ENCODE results near the gene MRTFA. TPM values are rescaled to one million over a fixed set of nuclear protein-coding genes. Genes with fewer than 3 reads are reported as not detected.
"Not testable (repeated sequence)": the region's sequence is repeated elsewhere in the genome, so short reads cannot be mapped to it uniquely, and the experiment has no call there.

MRTFA gene
- total RNA-seq, 1 donor from 2014 or later = 49.8 TPM

DNA sequence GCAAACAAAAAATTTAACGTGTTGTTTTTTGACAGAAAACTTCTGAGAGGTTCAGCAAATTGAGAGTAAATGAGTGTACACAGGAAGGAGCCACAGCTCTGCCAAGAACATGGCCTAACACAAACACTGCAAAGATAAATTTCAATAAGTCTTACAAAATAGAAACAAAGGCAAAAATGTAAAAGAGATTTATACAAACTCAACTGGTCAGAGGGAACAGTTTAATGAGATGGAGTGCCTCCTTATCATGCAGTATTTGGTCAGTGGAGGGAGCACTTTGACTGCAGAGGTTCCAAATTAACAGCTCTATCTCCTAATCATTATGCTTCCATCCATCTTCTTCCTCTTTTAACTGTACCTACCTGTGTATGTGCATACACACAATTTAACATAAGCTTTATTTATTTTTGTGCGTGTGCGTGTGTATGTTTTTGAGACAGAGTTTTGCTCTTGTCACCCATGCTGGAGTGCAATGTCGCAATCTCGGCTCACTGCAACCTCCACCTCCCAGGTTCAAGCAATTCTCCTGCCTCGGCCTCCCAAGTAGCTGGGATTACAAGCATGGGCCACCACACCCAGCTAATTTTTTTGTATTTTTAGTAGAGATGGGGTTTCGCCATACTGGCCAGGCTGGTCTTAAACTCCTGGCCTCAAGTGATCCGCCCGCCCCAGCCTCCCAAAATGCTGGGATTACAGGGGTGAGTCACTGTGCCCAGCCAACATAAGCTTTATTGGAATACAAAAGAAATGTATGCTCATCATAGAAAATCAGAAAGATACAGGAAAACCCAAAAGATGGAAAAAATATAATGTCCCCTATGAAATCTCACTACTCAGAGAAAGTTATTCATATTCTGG lies 111.9 kb downstream of the MRTFA start:
- DNase-seq (ENCODE audit: low spot score) = no peak

DNA sequence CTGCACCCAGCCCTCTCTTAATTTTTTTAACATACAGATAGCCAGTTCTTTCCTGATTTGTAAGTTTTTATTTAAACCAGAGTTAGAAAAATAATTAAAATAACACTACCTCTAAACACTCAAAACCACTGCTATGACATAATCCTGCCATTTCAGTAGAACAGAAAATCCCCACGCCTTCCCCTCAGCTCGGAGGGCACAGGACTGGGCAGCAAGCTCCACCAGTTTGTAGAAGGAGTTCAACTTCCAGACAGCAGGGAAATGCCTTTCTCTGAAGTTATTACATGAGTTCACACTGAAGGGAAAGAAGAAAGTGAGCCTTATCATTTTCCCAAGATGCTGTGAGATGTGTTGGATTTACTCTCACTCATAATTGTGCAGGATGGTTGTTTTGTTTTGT lies 114.4 kb downstream of the MRTFA start:
- no peak for DNase-seq (ENCODE audit: low spot score)

DNA sequence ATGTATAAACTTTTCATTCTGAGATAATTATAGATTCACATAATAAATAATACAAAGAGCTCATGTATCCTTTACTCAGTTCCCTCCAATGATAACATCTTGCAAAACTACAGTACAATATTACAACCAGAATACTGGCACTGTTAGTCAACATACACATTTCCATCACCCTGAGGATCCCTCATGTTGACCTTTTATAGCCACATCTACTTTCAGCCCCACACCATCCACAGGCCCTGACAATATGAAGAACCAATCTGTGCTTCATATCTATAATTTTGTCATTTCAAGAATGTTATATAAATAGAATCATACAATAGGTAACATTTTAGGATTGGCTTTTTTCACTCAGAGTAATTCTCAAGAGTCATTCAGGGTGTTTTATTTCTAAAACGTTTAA lies 115.5 kb downstream of the MRTFA start:
- DNase-seq (ENCODE audit: low spot score) = no peak

DNA sequence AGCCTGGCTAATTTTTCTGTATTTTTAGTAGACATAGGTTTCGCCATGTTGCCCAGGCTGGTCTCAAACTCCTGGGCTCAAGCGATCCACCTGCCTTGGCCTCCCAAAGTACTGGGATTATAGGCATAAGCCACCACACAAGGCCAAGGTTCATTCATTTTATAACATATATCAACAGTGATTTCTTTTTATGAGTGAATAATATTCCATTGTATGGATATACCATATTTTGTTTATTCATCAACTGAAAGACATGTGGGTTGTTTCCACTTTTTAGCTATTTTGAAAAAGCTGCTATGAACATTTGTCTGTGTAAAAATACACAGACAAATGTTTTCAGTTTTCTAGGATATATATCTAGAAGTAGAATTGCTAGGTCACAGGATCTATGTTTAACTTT lies 116.0 kb downstream of the MRTFA start:
- no peak for DNase-seq (ENCODE audit: low spot score)

DNA sequence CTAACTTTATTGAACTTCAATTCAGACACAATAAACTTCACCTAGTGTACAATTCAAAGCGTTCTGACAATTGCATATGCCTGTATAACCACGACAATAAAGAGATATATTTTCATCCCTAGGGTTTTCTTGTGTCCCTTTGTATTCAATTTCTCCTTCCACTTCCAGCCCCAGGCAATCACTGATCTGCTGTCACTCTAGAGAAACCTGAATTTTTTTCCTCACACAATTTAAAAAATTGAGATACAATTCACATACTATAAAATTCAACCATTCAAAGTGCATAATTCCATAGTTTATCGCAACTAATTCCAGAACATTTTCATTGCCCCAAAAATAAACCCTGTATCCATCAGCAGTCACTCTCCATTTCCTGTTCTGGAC lies 116.6 kb downstream of the MRTFA start:
- no peak for DNase-seq (ENCODE audit: low spot score)

DNA sequence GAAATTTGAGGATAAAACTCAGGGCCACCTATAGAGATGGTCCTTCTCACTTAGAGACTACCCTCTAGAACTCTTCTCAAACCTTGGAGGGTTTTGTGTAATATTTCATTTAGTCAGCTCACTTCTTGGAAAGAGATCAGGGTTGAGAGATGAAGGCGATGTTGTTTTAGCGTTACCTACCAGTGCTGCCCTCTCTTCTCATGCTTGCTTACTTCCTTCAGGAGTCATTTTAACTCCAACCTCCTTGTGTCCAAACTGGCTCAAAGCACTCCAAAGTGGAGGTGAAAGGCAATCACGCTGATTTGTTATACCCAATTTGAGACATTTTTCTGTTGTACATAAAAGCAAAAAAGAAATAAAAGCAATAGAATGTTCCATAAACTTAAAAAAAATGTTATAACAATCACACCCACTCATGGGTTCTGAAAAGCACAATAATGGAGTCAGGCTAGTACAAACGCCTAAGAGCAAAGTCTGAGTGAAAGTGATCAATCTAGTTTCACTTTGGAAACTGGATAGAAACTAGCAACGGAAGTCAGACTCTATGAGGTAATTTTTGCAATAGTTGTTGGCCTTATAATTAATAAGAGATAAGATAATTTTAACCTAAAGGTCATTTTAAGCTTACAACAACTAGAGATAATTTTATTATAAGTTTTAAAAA lies 117.1 kb downstream of the MRTFA start:
- no peak for DNase-seq (ENCODE audit: low spot score)

DNA sequence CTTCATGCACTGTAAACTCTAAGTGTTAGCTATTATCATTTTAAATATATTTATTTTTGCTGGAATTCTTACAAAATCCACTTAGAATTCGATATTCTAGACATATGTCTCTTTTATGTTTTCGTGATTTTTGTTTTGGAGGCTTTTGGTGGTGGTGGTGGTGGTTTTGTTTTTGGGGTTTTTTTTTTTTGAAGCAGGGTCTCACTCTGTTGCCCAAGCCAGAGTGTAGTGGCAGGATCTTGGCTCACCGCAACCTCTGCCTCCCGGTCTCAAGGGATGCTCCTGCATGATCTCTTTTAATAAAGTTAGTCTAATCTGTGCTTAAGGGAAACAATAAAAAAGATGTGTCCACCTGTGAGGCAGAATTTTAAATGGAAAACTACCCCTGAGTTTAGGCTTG lies 117.7 kb downstream of the MRTFA start:
- DNase-seq (ENCODE audit: low spot score) = no peak

DNA sequence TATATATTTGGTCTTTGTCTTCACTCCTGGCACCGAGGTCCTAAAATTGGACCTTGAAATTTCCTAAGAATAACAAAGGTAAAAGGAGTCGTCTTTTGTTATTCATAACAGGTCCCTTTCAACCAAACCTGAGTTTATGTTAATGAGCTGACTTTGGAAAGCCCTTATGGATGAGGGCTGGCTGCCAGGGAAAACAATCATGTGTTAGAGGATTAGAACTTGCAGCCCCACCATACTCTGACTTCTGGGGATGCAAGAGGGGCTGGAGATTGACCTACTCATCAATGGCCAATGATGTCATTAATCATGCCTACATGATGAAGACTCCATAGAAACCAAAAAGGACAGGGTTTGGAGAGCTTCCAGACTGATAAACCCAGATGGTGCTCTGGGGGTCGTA lies 118.9 kb downstream of the MRTFA start:
- no peak for DNase-seq (ENCODE audit: low spot score)

DNA sequence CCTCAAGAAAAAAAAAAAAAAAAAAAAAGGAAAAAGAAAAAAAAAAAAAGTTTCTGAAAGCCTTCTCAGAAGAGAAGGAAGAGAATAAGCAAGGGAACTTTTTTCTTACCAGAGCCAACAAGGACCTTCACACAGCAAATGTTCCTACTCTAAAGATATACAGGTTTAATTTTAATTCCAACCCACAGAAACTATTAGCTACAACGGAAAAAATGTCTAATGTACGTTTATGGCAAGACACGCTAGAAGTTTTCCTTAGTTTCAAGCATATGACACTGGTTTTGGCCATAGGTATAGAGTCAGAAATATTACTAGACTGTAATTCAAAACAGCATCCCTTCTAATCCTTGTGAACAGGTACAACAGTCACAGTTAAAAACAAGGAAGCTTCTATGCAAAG lies 120.1 kb downstream of the MRTFA start:
- no peak for DNase-seq (ENCODE audit: low spot score)

DNA sequence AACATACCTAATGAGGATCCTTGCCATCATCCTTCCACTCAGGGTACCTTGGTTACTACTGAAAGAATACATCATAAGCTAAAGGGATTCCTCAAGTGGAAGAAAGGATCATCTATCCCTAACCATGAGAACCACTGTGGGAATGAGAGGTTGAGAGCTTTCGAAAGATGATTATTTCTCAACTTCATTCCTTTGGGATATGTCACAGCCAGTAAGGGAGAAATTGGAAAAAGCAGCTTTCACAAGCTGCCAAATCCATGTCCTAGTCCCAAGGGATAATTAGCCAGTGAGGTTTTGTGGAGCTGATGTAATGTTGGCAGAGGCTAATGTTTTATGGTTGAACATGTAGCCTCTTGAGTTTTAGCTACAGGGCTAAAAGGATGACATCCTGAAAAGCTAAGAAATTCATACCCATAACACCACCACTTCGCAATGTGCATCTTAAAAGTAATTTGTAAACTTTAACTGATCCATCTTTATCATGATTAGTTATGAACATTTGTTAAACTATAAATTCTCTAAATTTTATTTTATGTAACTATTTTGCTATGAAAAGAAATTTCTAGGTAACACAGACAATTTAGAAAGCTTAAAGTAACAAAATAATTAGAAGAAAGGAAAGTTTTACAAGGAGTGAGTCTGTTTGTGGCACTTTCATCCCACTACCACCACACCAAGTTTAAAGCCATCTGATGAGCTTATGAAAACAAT lies 123.9 kb downstream of the MRTFA start:
- DNase-seq (ENCODE audit: low spot score) = no peak

DNA sequence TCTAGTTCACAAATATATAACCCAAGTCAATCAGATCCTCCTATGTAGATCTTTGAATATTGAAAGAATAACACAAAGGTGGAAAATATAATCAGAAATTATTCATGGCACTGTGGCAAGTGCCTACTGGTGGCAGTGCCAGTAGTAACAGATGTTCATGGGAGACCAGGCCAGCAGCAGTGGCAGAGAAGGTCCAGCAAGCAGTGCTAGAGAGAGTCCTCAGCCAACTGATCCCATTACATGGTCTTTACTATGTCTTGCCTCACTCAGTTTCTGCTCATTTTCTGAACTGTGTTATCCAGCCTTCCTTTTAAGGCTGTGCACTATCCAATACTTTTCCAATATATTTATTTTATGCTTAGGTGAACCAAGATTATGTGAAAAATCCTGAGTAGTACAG lies 124.9 kb downstream of the MRTFA start:
- no peak for DNase-seq (ENCODE audit: low spot score)

DNA sequence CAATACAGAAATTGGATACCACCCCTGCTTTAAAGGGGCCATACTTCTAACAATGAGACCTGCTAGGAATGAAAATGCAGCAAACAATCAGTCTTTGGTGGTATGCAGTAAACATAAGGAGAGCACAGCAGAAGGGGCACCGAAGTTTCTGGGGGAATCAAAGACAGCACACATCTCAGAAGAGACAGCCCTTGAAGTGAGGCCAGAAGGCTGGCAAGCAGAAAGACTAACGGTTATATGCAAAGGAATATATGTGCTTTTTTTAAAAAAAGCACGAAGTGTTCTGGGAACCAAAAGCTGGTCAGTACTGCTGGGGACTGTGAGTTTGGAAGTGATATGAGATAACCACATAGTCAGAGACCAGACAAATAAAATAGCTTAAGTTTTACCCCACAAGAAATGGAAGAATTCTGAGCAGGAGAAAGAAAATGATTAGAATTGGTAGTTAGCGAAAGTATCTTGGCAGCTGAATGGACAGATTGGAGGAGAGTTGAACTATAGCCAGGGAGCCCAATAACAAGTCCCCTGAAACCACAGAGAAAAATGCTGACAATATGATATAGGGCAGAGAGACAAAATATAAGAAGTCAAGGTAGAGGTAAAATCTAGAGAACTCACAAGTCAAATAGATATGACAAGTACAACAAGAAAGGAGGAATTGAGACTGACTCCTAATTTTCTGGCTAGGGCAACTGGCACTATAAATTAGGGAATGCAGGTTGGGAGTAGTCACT lies 125.7 kb downstream of the MRTFA start:
- DNase-seq (ENCODE audit: low spot score) = no peak

DNA sequence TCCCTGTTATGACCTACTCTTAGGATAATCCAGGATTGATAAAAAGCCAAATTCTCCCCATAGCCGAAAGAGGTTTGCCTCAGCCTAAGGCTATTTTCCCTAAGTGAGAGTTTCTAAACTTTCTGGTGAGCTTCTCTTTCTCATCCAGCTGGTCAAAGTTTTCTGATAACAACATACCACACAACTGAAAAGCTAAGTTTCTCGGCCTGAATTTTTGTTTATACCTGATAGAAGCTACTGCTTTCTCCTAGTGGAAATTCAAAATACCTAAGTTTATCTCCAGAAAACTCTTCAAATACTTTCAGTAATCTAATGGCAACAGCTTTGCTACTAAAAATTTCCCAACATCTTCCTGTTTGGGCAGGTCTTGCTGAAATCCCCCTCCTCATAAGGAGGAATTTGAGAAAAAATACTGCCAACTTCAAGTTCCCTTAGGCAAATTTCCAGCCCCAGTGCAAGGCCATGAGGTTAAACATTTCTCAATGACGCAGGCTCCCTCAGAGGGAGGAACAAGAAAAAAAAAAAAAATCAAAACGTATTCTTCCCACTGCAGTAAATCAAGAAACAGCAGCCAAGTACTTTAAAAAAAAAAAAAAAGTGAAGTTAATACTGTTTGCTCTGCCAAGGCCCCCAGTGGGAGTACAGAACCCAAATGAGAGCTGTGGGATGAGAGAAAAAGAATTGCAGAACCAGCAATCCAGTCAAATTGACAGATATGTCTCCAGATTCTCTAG lies 127.0 kb downstream of the MRTFA start:
- DNase-seq (ENCODE audit: low spot score) = no peak

DNA sequence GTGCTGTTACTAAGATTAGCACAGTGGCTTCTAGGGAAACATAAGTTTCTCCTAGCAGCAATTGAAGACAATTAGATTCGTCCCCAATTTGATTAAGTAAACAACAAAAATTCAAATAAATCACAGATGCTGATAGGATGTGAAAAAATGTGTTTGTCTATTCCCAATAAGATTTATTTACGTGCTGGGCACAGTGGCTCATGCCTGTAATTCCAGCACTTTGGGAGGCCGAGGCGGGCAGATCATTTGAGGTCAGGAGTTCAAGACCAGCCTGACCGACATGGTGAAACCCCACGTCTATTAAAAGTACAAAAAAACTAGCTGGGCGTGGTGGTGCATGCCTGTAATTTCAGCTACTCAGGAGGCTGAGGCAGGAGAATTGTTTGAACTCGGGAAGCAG lies 128.5 kb downstream of the MRTFA start:
- DNase-seq (ENCODE audit: low spot score) = not testable (repeated sequence)

DNA sequence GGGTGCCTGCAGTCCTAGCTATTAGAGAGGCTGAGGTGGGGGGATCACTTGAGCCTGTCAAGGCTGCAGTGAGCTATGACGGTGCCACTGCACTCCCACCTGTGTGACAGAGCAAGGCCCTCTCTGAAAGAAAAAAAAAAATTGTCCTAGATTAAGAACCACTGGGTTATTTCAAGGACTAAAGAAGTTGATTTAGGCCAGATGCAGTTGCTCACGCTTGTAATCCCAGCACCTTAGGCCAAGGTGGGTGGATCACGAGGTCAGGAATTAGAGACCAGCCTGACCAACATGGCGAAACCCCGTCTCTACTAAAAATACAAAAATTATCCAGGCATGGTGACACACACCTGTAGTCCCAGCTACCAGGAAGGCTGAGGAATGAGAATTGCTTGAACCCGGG lies 129.0 kb downstream of the MRTFA start:
- no peak for DNase-seq (ENCODE audit: low spot score)

DNA sequence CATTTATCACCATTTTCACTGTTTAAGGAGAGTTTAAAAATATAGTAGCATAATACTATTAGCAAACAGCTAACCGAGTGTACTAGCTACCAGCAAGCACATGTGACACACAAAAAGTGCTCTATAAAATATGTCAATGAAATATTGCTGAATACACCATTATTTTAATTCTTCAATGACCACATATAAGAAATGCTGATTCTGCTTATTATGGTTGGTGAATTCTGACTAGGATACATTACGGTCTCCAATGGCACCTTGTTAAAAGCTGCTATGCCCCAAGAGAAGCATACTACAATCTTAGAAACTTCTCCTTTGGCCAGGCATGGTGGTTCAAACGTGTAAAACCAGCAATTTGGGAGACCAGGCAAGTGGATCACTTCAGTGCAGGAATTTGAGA lies 129.8 kb downstream of the MRTFA start:
- no peak for DNase-seq (ENCODE audit: low spot score)

DNA sequence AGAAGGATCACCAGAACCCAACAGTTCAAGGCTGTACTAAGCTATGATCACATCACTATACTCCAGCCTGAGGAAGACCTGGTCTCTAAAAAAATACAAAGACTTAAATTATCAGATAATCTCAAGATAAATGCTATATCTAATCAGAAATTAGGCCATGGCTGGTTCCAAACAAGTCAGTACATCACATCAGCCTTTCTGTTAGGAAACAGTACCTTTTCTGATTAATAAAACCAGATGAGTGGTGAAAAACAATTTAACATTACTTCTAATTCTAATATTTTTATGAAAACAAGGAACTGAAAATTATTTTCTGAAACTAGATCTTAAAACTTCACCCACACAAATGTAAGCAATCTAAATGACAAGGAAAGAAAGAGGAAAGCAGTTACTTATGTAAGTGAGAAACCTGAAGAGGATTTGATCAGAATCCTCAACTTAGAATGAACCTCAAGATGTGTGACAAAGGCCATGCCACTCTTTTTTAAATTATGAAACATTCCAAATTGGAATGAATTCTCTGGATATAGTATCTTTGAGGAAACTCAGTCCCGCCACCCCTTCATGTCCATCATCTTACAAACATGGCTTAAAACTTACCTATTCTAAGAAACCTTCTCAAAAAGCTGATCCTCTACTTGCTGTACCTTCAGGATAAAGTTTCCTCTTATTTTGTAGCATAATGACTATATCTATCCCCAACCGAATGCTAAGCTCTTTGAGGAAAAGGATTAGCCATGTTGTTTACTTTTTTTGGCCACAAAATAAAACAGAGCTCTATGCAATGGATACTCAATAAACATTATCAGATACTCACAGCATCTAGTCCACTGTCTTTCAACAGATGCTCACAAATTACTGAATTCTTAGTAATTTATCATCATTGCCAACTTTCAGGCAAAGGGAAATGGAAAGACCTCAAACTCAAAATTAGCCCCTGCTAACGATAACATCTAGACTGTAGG lies 132.0 kb downstream of the MRTFA start:
- DNase-seq (ENCODE audit: low spot score) = no peak

DNA sequence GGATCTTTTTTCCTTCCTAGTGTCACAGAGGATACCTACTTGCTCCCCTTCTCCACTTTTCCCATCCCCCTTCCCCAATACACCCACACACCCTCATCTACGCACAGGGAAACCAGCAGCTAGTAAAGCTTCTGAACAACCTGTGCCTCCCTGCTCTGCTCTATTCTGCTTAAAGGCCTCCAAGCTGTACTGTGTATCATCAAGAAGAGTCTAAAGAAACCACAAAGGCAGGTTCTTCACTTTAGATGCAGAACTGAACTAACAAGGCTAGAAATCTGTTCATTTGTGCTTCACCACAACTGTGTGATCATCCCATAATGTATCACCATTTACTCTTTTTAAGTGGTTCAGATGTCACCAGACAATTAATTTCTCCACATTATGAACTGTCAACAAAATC lies 133.6 kb downstream of the MRTFA start:
- DNase-seq (ENCODE audit: low spot score) = no peak

DNA sequence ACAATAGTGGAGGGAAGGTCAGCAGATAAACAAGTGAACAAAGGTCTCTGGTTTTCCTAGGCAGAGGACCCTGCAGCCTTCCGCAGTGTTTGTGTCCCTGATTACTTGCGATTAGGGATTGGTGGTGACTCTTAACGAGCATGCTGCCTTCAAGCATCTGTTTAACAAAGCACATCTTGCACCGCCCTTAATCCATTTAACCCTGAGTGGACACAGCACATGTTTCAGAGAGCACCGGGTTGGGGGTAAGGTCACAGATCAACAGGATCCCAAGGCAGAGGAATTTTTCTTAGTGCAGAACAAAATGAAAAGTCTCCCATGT lies 136.1 kb downstream of the MRTFA start:
- DNase-seq (ENCODE audit: low spot score) = not testable (repeated sequence)

DNA sequence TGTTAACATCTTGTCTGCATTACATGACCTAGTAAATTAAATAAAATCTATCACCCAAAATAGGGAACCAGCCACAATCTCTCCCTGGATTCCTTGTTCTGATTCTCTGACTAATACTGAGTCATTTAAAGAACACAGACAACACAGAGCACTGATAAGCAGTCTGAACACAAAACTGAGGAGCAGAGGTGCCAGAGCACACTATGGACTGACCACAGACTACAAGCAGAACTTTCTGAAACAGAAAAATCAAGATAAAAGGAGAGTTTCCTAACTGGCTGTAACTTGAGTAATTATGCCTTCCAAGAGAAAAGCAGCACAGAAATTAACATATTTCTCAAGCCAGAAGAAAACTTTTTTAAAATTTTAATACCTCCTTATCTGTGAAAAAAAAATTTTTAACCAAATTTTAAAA lies 137.3 kb downstream of the MRTFA start:
- no peak for DNase-seq (ENCODE audit: low spot score)

All from mesenteric fat pad (tissue), 1 donor.